ENCODE results near the gene ORMDL3.

DNA sequence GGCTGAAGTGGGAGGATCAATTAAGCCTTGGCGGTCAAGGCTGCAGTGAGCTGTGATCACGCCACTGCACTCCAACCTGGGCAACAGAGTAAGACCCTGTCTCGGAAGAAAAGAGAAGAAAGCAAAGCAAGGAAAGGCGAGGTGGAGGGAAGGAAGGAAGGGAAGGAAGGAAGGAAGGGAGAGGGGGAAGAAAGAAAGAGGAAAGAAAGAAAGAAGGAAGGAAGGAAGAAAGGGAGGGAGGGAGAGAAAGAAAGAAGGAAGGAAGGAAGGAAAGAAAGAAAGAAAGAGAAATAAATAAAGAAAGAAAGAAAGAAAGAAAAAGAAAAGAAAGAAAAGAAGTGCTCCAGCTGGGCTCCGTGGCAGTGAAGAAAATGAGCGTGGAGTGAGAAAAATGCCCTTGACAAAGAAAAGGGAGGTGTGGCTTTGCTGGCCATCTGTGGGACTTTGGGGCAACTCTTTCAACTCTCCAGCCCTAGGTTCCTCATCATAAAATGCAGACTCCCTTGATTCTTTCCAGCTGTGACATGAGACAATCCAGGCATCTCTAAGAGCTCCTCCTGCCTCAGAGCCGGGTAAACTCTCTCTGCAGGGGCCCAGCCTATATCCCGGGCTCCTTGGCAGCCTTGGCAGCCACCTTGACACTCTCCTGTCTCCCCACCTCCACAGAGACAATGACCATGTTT lies 37.8 kb upstream of the ORMDL3 start:
- no peak for TF ChIP-seq CBX8 (IDR thresholded peaks at IDR 0.05)
- TF ChIP-seq KDM1A (IDR thresholded peaks at IDR 0.05; ENCODE audit: low read depth) = no peak
- TF ChIP-seq, protein P1, sequence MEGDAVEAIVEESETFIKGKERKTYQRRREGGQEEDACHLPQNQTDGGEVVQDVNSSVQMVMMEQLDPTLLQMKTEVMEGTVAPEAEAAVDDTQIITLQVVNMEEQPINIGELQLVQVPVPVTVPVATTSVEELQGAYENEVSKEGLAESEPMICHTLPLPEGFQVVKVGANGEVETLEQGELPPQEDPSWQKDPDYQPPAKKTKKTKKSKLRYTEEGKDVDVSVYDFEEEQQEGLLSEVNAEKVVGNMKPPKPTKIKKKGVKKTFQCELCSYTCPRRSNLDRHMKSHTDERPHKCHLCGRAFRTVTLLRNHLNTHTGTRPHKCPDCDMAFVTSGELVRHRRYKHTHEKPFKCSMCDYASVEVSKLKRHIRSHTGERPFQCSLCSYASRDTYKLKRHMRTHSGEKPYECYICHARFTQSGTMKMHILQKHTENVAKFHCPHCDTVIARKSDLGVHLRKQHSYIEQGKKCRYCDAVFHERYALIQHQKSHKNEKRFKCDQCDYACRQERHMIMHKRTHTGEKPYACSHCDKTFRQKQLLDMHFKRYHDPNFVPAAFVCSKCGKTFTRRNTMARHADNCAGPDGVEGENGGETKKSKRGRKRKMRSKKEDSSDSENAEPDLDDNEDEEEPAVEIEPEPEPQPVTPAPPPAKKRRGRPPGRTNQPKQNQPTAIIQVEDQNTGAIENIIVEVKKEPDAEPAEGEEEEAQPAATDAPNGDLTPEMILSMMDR (IDR thresholded peaks at IDR 0.05) = no peak
- TF ChIP-seq POLR2A (IDR thresholded peaks at IDR 0.05; ENCODE audit: low read length) = no peak
- no peak for TF ChIP-seq ESRRA (IDR thresholded peaks at IDR 0.05; ENCODE audit: borderline replicate concordance, low read length)
- no peak for TF ChIP-seq RFX5 (IDR thresholded peaks at IDR 0.05)
- no peak for TF ChIP-seq CHD2 (IDR thresholded peaks at IDR 0.05; ENCODE audit: low read length, partially characterized antibody)
- no peak for TF ChIP-seq JUN (IDR thresholded peaks at IDR 0.05)
- no peak for TF ChIP-seq KDM5A (IDR thresholded peaks at IDR 0.05)
- no peak for TF ChIP-seq CEBPB (IDR thresholded peaks at IDR 0.05)
- no peak for TF ChIP-seq MAZ (IDR thresholded peaks at IDR 0.05; ENCODE audit: borderline replicate concordance, low read depth, low read length)
- no peak for TF ChIP-seq RCOR1 (IDR thresholded peaks at IDR 0.05; ENCODE audit: low read depth, low read length)
- TF ChIP-seq, protein P2, sequence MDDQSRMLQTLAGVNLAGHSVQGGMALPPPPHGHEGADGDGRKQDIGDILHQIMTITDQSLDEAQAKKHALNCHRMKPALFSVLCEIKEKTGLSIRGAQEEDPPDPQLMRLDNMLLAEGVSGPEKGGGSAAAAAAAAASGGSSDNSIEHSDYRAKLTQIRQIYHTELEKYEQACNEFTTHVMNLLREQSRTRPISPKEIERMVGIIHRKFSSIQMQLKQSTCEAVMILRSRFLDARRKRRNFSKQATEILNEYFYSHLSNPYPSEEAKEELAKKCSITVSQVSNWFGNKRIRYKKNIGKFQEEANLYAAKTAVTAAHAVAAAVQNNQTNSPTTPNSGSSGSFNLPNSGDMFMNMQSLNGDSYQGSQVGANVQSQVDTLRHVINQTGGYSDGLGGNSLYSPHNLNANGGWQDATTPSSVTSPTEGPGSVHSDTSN (IDR thresholded peaks at IDR 0.05) = no peak
- no peak for TF ChIP-seq JUNB (IDR thresholded peaks at IDR 0.05)

All from A549 (cell line).